Naive thymus-derived CD4-positive, alpha-beta T cell (primary cell): ENCODE measurements around the gene SARNP. TPM values are rescaled to one million over a fixed set of nuclear protein-coding genes. Genes with fewer than 3 reads are reported as not detected.

Source experiments
- ATAC-seq: fragments of 150-1000 bp; cut with Tn5 transposase; 2 replicates; pipeline ENCODE4 v1.10.0; 2021; ENCODE audit warnings: mild to moderate bottlenecking, moderate library complexity
- CTCF ChIA-PET: fragments of 350-600 bp; sonication (Branson Sonifier 250); formaldehyde crosslinking; loops from one replicate; lab custom pipeline; 2021; ENCODE audit warnings: antibody characterized with exemption; lab: Charles Lee
- POLR2A ChIA-PET: fragments of 350-600 bp; sonication (Branson Sonifier 250); formaldehyde crosslinking; loops from one replicate; lab custom pipeline; 2021; ENCODE audit warnings: antibody characterized with exemption, inconsistent platforms; lab: Charles Lee
- DNase-seq, 9 donors: peaks; one replicate each; pipeline versions ENCODE4 v3.0.0 to v3.0.0-alpha.2; 2020 to 2022; ENCODE audit warnings: mixed read lengths in 1 of 9
- H3K27ac ChIP-seq: one replicate; pipeline ENCODE4 v1.7.0; 2013; ENCODE audit warnings: mild to moderate bottlenecking, low read depth, low read length, moderate library complexity
- H3K27me3 ChIP-seq, 2 donors: one replicate each; pipeline ENCODE4 v1.7.0; 2013; ENCODE audit warnings: low read length in 2 of 2, mild to moderate bottlenecking in 2 of 2, moderate library complexity in 2 of 2; ENCODE audit not compliant: control insufficient read depth in 2 of 2, insufficient read depth in 2 of 2
- H3K36me3 ChIP-seq, 3 experiments: 1 replicate in 2 of 3; 2 replicates in 1 of 3; pipeline ENCODE4 v1.7.0; 2013; ENCODE audit warnings: low read length in 3 of 3, mild to moderate bottlenecking in 3 of 3, moderate library complexity in 1 of 3; ENCODE audit not compliant: insufficient read depth in 3 of 3, control insufficient read depth in 2 of 3
- H3K4me1 ChIP-seq, 2 donors: one replicate each; pipeline ENCODE4 v1.7.0; 2013; ENCODE audit warnings: low read length in 2 of 2, mild to moderate bottlenecking in 2 of 2, moderate library complexity in 1 of 2; ENCODE audit not compliant: control insufficient read depth in 2 of 2, insufficient read depth in 2 of 2
- H3K4me3 ChIP-seq: 2 replicates; pipeline ENCODE4 v1.7.0; 2013; ENCODE audit warnings: mild to moderate bottlenecking, low read length
- H3K9me3 ChIP-seq, 3 experiments: 1 replicate in 2 of 3; 2 replicates in 1 of 3; pipeline ENCODE4 v1.7.0; 2013; ENCODE audit warnings: low read length in 3 of 3; ENCODE audit not compliant: control insufficient read depth in 2 of 3
- H3K27ac Mint-ChIP-seq, 9 donors: one replicate each; pipeline ENCODE4 v1.8.0; 2020 to 2022; ENCODE audit warnings: mixed read lengths in 9 of 9, mild to moderate bottlenecking in 8 of 9, moderate library complexity in 5 of 9, inconsistent platforms in 2 of 9
- H3K27me3 Mint-ChIP-seq, 5 donors: one replicate each; pipeline ENCODE4 v1.8.0; 2021 to 2022; ENCODE audit warnings: mixed read lengths in 5 of 5, mild to moderate bottlenecking in 1 of 5
- H3K36me3 Mint-ChIP-seq, 5 donors: one replicate each; pipeline ENCODE4 v1.8.0; 2020 to 2022; ENCODE audit warnings: mixed read lengths in 5 of 5, mild to moderate bottlenecking in 3 of 5, inconsistent platforms in 1 of 5
- H3K4me1 Mint-ChIP-seq, 7 donors: one replicate each; pipeline ENCODE4 v1.8.0; 2020 to 2022; ENCODE audit warnings: mixed read lengths in 7 of 7, mild to moderate bottlenecking in 3 of 7, inconsistent platforms in 1 of 7
- H3K4me3 Mint-ChIP-seq, 10 donors: one replicate each; pipeline ENCODE4 v1.8.0; 2020 to 2022; ENCODE audit warnings: mild to moderate bottlenecking in 10 of 10, mixed read lengths in 10 of 10, moderate library complexity in 6 of 10, inconsistent platforms in 2 of 10
- H3K9me3 Mint-ChIP-seq, 11 donors: one replicate each; pipeline ENCODE4 v1.8.0; 2020 to 2022; ENCODE audit warnings: mixed read lengths in 11 of 11, mild to moderate bottlenecking in 4 of 11, inconsistent platforms in 1 of 11, moderate library complexity in 1 of 11
- intact Hi-C, 2 donors: fragments of 100-400 bp; cut with micrococcal nuclease; formaldehyde crosslinking; loops; one replicate each; pipeline ENCODE4 v1.15.1; 2023
- polyA plus RNA-seq, 2 donors: library from polyadenylated mRNA; unstranded; fragments of 300-500 nt; fragmentation: Illumina TruSeq; gene quantifications; one replicate each; pipeline ENCODE4 v1.2.3, GENCODE V29; 2021
- total RNA-seq, 6 experiments: library from RNA in 5 of 6; stranded (reverse) in 5 of 6; gene quantifications; 1 replicate in 5 of 6; 2 replicates in 1 of 6; pipeline ENCODE4 v1.2.3 and lab custom pipeline; 2021 to 2026

The SARNP gene
- total and polyA plus RNA-seq, 7 experiments from 2014 or later = 28.0 to 115 (median 43.5) TPM

- DNase-seq (peak in 1 of 9 donors; percentile 30), ATAC-seq (peak; percentile 41)
- intact Hi-C loops = loop anchor here (1.0 to 10.0 kb wide), 6 partner anchors 8 to 455 kb away; partner anchors contain the start of genes BLOC1S1 (in 2 of the 2) and SMARCC2 (in 1 of the 2)
- no peaks in the 10 kb centered on the region for H3K27me3 Mint-ChIP-seq
- H3K4me1 Mint-ChIP-seq = peaks cover 26 to 39% (median 32%) of the 10 kb centered on the region in 7 donors
- H3K36me3 Mint-ChIP-seq = peaks cover 0 to 8% (median 0%) of the 10 kb centered on the region in 5 donors
- H3K9me3 Mint-ChIP-seq = no peaks in the 10 kb centered on the region
- ChIA-PET POLR2A (interaction anchor here (0.6 to 2.6 kb wide), 17 partner anchors 8 to 479 kb away, joined by 3 to 31 read pairs (median 4); partner anchors contain the start of genes BLOC1S1, DNAJC14, ORMDL2 and PYM1), CTCF (interaction anchor here (1.1 to 2.3 kb wide), 3 partner anchors 9 to 66 kb away, joined by 3 to 32 read pairs (median 3); no protein-coding TSS in a partner anchor)
- peak overlapping the region; percentile 74 for H3K27ac ChIP-seq
- H3K36me3 ChIP-seq = no peaks in the 10 kb centered on the region
- no peaks in the 10 kb centered on the region for H3K9me3 ChIP-seq
- H3K4me1 ChIP-seq = peaks cover 13 to 17% of the 10 kb centered on the region in 2 donors
- no peaks in the 10 kb centered on the region for H3K27me3 ChIP-seq
- H3K27ac Mint-ChIP-seq = peak overlapping the region; percentile 81 to 95 (median 91)
- peak overlapping the region; percentile 73 to 94 (median 90) for H3K4me3 Mint-ChIP-seq
- peak overlapping the region; percentile 97 for H3K4me3 ChIP-seq
Observed at GRCh38 chr12:55729819-55730818, 87.4 kb downstream of the SARNP start.

- Histone ChIP-seq H3K9me3 (no peaks in the 10 kb centered on the region), H3K4me1 (peaks cover 13 to 20% of the 10 kb centered on the region in 2 donors), H3K36me3 (no peaks in the 10 kb centered on the region), H3K27me3 (no peaks in the 10 kb centered on the region), H3K4me3 (peak within 1 kb of the TSS; percentile 97), H3K27ac (peak within 1 kb of the TSS; percentile 74)
- POLR2A ChIA-PET = interaction anchor here (0.8 to 2.6 kb wide), 11 partner anchors 8 to 480 kb away, joined by 3 to 31 read pairs (median 4); partner anchors contain the start of genes BLOC1S1, DNAJC14, ORMDL2 and PYM1
- peak within 1 kb of the TSS; percentile 73 to 94 (median 90) for H3K4me3 Mint-ChIP-seq
- no peaks in the 10 kb centered on the region for H3K9me3 Mint-ChIP-seq
- H3K36me3 Mint-ChIP-seq = peaks cover 0 to 10% (median 0%) of the 10 kb centered on the region in 5 donors
- H3K4me1 Mint-ChIP-seq = peaks cover 33 to 46% (median 38%) of the 10 kb centered on the region in 7 donors
- peak within 1 kb of the TSS; percentile 81 to 95 (median 91) for H3K27ac Mint-ChIP-seq
- ATAC-seq (peak; percentile 75), DNase-seq (peak in 6 of 9 donors; percentile 26 to 86 (median 38))
- no peaks in the 10 kb centered on the region for H3K27me3 Mint-ChIP-seq
- CTCF ChIA-PET = interaction anchor here (1.1 to 2.3 kb wide), 3 partner anchors 10 to 67 kb away, joined by 3 to 32 read pairs (median 3); no protein-coding TSS in a partner anchor
- intact Hi-C loops = loop anchor here (1.0 to 2.0 kb wide), 3 partner anchors 13 to 200 kb away; partner anchors contain the start of gene BLOC1S1 (in 2 of the 2)
Observed at GRCh38 chr12:55728939-55729818, 88.3 kb downstream of the SARNP start, which contains the start of gene CD63. CD63 (minus strand) TSS chr12:55729009; CDS start chr12:55728341, 668 bp downstream.

DNA sequence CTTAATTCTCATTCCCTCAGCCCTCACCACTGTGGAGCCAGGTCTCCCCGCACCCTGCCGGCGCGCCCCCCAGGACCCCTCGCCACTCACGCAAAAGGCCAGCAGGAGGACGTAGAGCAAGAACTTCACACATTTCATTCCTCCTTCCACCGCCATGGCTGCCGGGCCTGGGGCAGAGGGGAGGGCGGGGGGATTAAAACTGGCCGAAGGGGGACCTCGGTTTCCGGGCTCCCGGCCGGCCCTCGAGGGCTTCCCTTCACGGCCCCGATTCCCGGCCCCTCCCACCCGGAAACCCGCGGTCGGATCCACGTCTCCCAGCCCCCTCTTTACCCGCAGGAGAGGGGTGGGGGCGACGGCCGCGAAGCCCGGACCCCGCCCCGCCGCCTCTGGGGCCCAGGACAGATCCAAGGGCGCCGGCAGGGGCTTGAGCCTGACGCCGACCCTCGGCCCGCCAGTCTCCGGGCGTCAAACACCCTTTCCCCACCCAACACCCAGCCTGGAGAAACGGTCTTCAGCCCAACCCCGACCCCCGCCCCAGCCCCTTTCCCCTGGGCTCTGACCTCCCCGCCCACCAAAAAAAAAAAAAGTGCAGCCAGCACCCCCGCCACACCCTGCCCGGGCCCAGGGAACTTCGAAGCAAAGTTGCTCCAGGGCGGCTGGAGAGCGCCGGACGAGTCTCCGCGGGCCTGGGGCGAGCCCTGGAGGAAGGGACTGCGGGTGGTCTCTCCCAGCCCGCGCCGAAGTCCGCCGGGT lies 89.2 kb downstream of the SARNP start:
- Mint-ChIP-seq H3K27me3 (no peaks in the 10 kb centered on the region), H3K27ac (peak overlapping the region in 7 of 9 donors; percentile 40 to 88 (median 70)), H3K9me3 (no peaks in the 10 kb centered on the region), H3K36me3 (peaks cover 0 to 10% (median 0%) of the 10 kb centered on the region in 5 donors), H3K4me1 (peaks cover 33 to 46% (median 38%) of the 10 kb centered on the region in 7 donors), H3K4me3 (peak overlapping the region; percentile 64 to 94 (median 80))
- Histone ChIP-seq H3K27ac (peak overlapping the region; percentile 74), H3K4me3 (peak overlapping the region; percentile 97), H3K36me3 (no peaks in the 10 kb centered on the region), H3K4me1 (peaks cover 13 to 20% of the 10 kb centered on the region in 2 donors), H3K9me3 (no peaks in the 10 kb centered on the region), H3K27me3 (no peaks in the 10 kb centered on the region)
- ChIA-PET POLR2A (interaction anchor here (0.6 to 2.6 kb wide), 4 partner anchors 10 to 199 kb away, joined by 3 to 31 read pairs (median 14); partner anchors contain the start of genes BLOC1S1 and PYM1), CTCF (interaction anchor here (2.3 kb wide), 1 partner anchor 10 kb away, joined by 32 read pairs; no protein-coding TSS in a partner anchor)
- intact Hi-C loops = loop anchor here in 1 of 2 donors (2.0 kb wide), 2 partner anchors 82 to 200 kb away; no protein-coding TSS in a partner anchor
- DNase-seq (peak in 1 of 9 donors; percentile 52), ATAC-seq (peak; percentile 2)

- POLR2A ChIA-PET = interaction anchor here (0.6 kb wide), 1 partner anchor 100 kb away, joined by 3 read pairs; no protein-coding TSS in a partner anchor
- Mint-ChIP-seq H3K36me3 (peaks cover 0 to 12% (median 0%) of the 10 kb centered on the region in 5 donors), H3K27ac (peak overlapping the region; percentile 78 to 88 (median 85)), H3K4me3 (peak overlapping the region; percentile 64 to 94 (median 78)), H3K4me1 (peaks cover 33 to 46% (median 38%) of the 10 kb centered on the region in 7 donors), H3K9me3 (no peaks in the 10 kb centered on the region), H3K27me3 (no peaks in the 10 kb centered on the region)
- H3K27me3 ChIP-seq = no peaks in the 10 kb centered on the region
- no peak for ATAC-seq
- no peak for DNase-seq
- peak overlapping the region; percentile 74 for H3K27ac ChIP-seq
- H3K4me1 ChIP-seq = peaks cover 13 to 20% of the 10 kb centered on the region in 2 donors
- H3K9me3 ChIP-seq = no peaks in the 10 kb centered on the region
- intact Hi-C loops = loop anchor here in 1 of 2 donors (2.0 kb wide), 2 partner anchors 81 to 201 kb away; no protein-coding TSS in a partner anchor
- H3K36me3 ChIP-seq = no peaks in the 10 kb centered on the region
- peak overlapping the region; percentile 97 for H3K4me3 ChIP-seq
- CTCF ChIA-PET = interaction anchor here (1.2 kb wide), 1 partner anchor 10 kb away, joined by 5 read pairs; no protein-coding TSS in a partner anchor
Observed at GRCh38 chr12:55727643-55728185, 89.8 kb downstream of the SARNP start.

DNA sequence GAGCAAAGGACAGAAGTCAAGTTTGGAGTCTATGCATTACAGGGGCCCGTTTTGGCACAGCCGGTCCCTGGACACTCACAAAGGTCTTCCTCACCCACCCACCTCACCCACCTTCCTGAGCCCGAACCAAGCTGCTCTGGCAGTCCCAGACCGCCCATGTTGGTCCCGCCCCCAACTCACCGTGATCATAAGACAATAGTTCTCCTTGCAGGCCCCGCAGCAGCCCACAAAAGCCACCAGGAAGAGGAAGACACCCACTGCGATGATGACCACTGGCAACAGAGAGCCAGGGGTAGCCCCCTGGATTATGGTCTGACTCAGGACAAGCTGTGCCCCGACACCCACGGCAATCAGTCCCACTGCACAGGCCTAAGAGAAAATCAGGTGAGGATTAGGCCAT lies 90.6 kb downstream of the SARNP start:
- intact Hi-C loops = no loop called here
- H3K9me3 ChIP-seq = no peaks in the 10 kb centered on the region
- ChIA-PET POLR2A (no interaction called here), CTCF (interaction anchor here (1.2 kb wide), 1 partner anchor 10 kb away, joined by 5 read pairs; no protein-coding TSS in a partner anchor)
- no peak overlapping the region for H3K4me3 ChIP-seq
- DNase-seq (no peak), ATAC-seq (no peak)
- H3K27ac ChIP-seq = peak overlapping the region; percentile 23
- no peaks in the 10 kb centered on the region for H3K36me3 ChIP-seq
- peak overlapping the region; percentile 49 to 88 (median 84) for H3K27ac Mint-ChIP-seq
- H3K4me3 Mint-ChIP-seq = peak overlapping the region; percentile 64 to 94 (median 78)
- H3K36me3 Mint-ChIP-seq = peaks cover 0 to 12% (median 0%) of the 10 kb centered on the region in 5 donors
- peaks cover 13 to 20% of the 10 kb centered on the region in 2 donors for H3K4me1 ChIP-seq
- peaks cover 33 to 46% (median 38%) of the 10 kb centered on the region in 7 donors for H3K4me1 Mint-ChIP-seq
- H3K9me3 Mint-ChIP-seq = no peaks in the 10 kb centered on the region
- no peaks in the 10 kb centered on the region for H3K27me3 ChIP-seq
- H3K27me3 Mint-ChIP-seq = no peaks in the 10 kb centered on the region
